K562 (cell line): ENCODE results near the gene PLA2G15. TPM values are rescaled to one million over a fixed set of nuclear protein-coding genes. Genes with fewer than 3 reads are reported as not detected.
A peak's percentile ranks its signal among the peaks of the same experiment; 100 is the strongest.

Source experiments
- ATAC-seq: fragments of 200-7000 bp; cut with Tn5 transposase; 3 replicates; pipeline ENCODE4 v1.9.1; 2020; ENCODE audit warnings: moderate library complexity
- BruUV-seq: library from RNA; stranded (reverse); fragments of 400-500 nt; replicated peaks from 2 replicates; lab custom pipeline; 2021; lab: Mats Ljungman, UMichigan
- CTCF ChIA-PET: fragments of 300-600 bp; formaldehyde crosslinking; extraction: SDS; loops from one replicate; lab custom pipeline; 2021; ENCODE audit warnings: low intra/inter-chr PET ratio; lab: Yijun Ruan, JAX
- POLR2A ChIA-PET: fragments of 300-600, 350-650 bp; sonication (Branson Sonifier 250); formaldehyde crosslinking; extraction: SDS; loops from one replicate; lab custom pipeline; 2021; ENCODE audit warnings: antibody characterized with exemption, inconsistent platforms; lab: Yijun Ruan, JAX
- DNase-seq, 4 experiments: peaks; one replicate each; pipeline versions ENCODE4 v3.0.0 to v3.0.0-alpha.2; 2011 to 2018; ENCODE audit warnings: low spot score in 3 of 4, mixed read lengths in 3 of 4; ENCODE audit errors: extremely low read depth in 1 of 4
- FAIRE-seq: peaks from 2 replicates; lab custom pipeline; 2011; peaks lifted over from hg19 to GRCh38; lab: Jason Lieb, UNC
- H2AFZ ChIP-seq: 2 replicates; pipeline ENCODE4 v1.6.0; 2011; ENCODE audit warnings: low read depth, low read length, control low read depth, inconsistent platforms
- H3K27ac ChIP-seq: fragments of 200-600 bp; 3 replicates; pipeline ENCODE4 v1.8.0; 2011; ENCODE audit warnings: low read depth, mild to moderate bottlenecking, control low read depth, inconsistent platforms, low read length, moderate library complexity, mixed read lengths; ENCODE audit errors: extremely low read depth
- H3K27me3 ChIP-seq, 2 experiments: fragments of 300-600 bp in 1 of 2; 2 replicates in 1 of 2; 3 replicates in 1 of 2; pipeline versions ENCODE4 v1.6.0 to v1.8.0; 2011; ENCODE audit warnings: inconsistent platforms in 2 of 2, low read length in 2 of 2, mild to moderate bottlenecking in 1 of 2, mixed read lengths in 1 of 2, moderate library complexity in 1 of 2; ENCODE audit not compliant: control insufficient read depth in 2 of 2, insufficient read depth in 2 of 2
- H3K36me3 ChIP-seq: fragments of 300-600 bp; 3 replicates; pipeline ENCODE4 v1.8.0; 2011; ENCODE audit warnings: mild to moderate bottlenecking, low read length, inconsistent platforms; ENCODE audit not compliant: control insufficient read depth, insufficient read depth
- H3K4me1 ChIP-seq, 2 experiments: fragments of 200-600 bp in 1 of 2; replicated peaks in 1 of 2; 2 replicates in 1 of 2; 3 replicates in 1 of 2; pipeline versions ENCODE4 v1.5.1 to v1.8.0; 2011; ENCODE audit warnings: inconsistent platforms in 2 of 2, low read length in 2 of 2, mild to moderate bottlenecking in 1 of 2, mixed read lengths in 1 of 2, moderate library complexity in 1 of 2; ENCODE audit not compliant: control insufficient read depth in 2 of 2, insufficient read depth in 2 of 2
- H3K4me2 ChIP-seq: 2 replicates; pipeline ENCODE4 v1.6.1; 2011; ENCODE audit warnings: low read length, control low read depth, inconsistent platforms, mixed read lengths; ENCODE audit not compliant: insufficient read depth
- H3K4me3 ChIP-seq: fragments of 200-600 bp; sonication (generic), shearing (Covaris generic); 2 replicates; pipeline ENCODE4 v1.5.1; 2016; ENCODE audit warnings: control low read depth, inconsistent platforms
- H3K79me2 ChIP-seq: fragments of 200-600 bp; 3 replicates; pipeline ENCODE4 v1.8.0; 2011; ENCODE audit warnings: low read length, inconsistent platforms; ENCODE audit not compliant: control insufficient read depth, insufficient read depth
- H3K9ac ChIP-seq, 2 experiments: 2 replicates each; pipeline versions ENCODE4 v1.6.0 to v1.6.1; 2011; ENCODE audit warnings: low read depth in 2 of 2, low read length in 2 of 2, control low read depth in 1 of 2, inconsistent platforms in 1 of 2, mild to moderate bottlenecking in 1 of 2, mixed read lengths in 1 of 2; ENCODE audit not compliant: insufficient read depth in 1 of 2
- H3K9me1 ChIP-seq: one replicate; pipeline ENCODE4 v1.6.0; 2011; ENCODE audit warnings: inconsistent platforms, mild to moderate bottlenecking, low read length, moderate library complexity; ENCODE audit not compliant: control insufficient read depth, insufficient read depth
- H3K9me3 ChIP-seq: replicated peaks from 2 replicates; pipeline ENCODE4 v1.5.1; 2011; ENCODE audit warnings: low read depth, low read length, inconsistent platforms; ENCODE audit not compliant: control insufficient read depth, insufficient read depth
- H4K20me1 ChIP-seq: replicated peaks from 2 replicates; pipeline ENCODE4 v1.6.1; 2011; ENCODE audit warnings: low read length, inconsistent platforms, mixed read lengths; ENCODE audit not compliant: control insufficient read depth, insufficient read depth
- ATF3 ChIP-seq, 2 experiments: fragments of 450-650 bp in 1 of 2; sonication (generic) in 1 of 2; formaldehyde crosslinking in 1 of 2; IDR thresholded peaks in 1 of 2; conservative IDR thresholded peaks in 1 of 2; 2 replicates each; pipeline versions ENCODE4 v1.6.1 to v1.8.1; 2016 to 2023; ENCODE audit warnings: mild to moderate bottlenecking in 2 of 2, moderate library complexity in 2 of 2, inconsistent platforms in 1 of 2, missing genetic modification reagents in 1 of 2
- JUND ChIP-seq, 2 experiments: IDR thresholded peaks; 2 replicates in 1 of 2; 3 replicates in 1 of 2; pipeline ENCODE4 v1.6.1; 2011; ENCODE audit warnings: borderline replicate concordance in 2 of 2, low read depth in 2 of 2, low read length in 2 of 2, improper control_type of control experiment in 1 of 2, missing biosample characterization in 1 of 2, missing genetic modification characterization in 1 of 2, missing genetic modification reagents in 1 of 2
- RAD21 ChIP-seq, 2 experiments: fragments of 250-450 bp in 1 of 2; fragments of 450-650 bp in 1 of 2; sonication (Bioruptor Pico) in 1 of 2; formaldehyde crosslinking in 1 of 2; IDR thresholded peaks in 1 of 2; conservative IDR thresholded peaks in 1 of 2; 2 replicates each; pipeline versions ENCODE4 v1.4.0 to v1.8.0; 2020 to 2022; ENCODE audit warnings: mild to moderate bottlenecking in 2 of 2, moderate library complexity in 1 of 2
- RCOR1 ChIP-seq, 2 experiments: IDR thresholded peaks; 2 replicates each; pipeline ENCODE4 v1.6.1; 2012; ENCODE audit warnings: low read depth in 2 of 2, low read length in 2 of 2, borderline replicate concordance in 1 of 2, improper control_type of control experiment in 1 of 2
- RHOXF2B ChIP-seq: fragments of 250-450 bp; sonication (Bioruptor Pico); conservative IDR thresholded peaks from 2 replicates; pipeline ENCODE4 v1.5.1; 2021
- ZNF146 ChIP-seq: IDR thresholded peaks from one replicate; pipeline ENCODE4 v1.6.1; 2018; ENCODE audit warnings: missing compliant biosample characterization; ENCODE audit not compliant: unreplicated experiment
- WGBS: fragments of 100-300 bp; shearing (Covaris generic); methylation state at CpG from one replicate; pipeline ENCODE4 v1.1.6; 2016; ENCODE audit warnings: low coverage, mixed read lengths; ENCODE audit not compliant: insufficient coverage; ENCODE audit errors: missing lambda C conversion rate; 5-methylcytosine and 5-hydroxymethylcytosine counted together
- in situ Hi-C: fragments of 300-500 bp; cut with MboI; formaldehyde crosslinking; loops from 4 replicates; pipeline ENCODE4 v1.15.0; 2018; ENCODE audit warnings: inconsistent platforms, mixed read lengths
- intact Hi-C: fragments of 100-400 bp; cut with micrococcal nuclease; formaldehyde crosslinking; loops from 2 replicates; pipeline ENCODE4 v1.14.2; 2022
- polyA plus RNA-seq, 8 experiments: library from polyadenylated mRNA; depleted of rRNA in 4 of 8; stranded (reverse) in 5 of 8; unstranded in 3 of 8; fragments of >200 nt; fragmentation: Nextera tagmentation in 2 of 8; fragmentation: Illumina TruSeq in 1 of 8; extraction: Ambion mirVana in 2 of 8; extraction: Trizol in 1 of 8; gene quantifications; 2 replicates each; pipeline versions ENCODE4 v1.2.1 to v1.2.3, GENCODE V29; 2011 to 2014; ENCODE audit warnings: inconsistent platforms in 1 of 8, missing spikeins in 1 of 8
- total RNA-seq, 7 experiments: library from RNA; depleted of rRNA in 6 of 7; stranded (reverse); fragments of >200 nt in 6 of 7; fragmentation: Illumina TruSeq in 2 of 7; extraction: Trizol in 2 of 7; gene quantifications; 2 replicates each; pipeline versions ENCODE4 v1.2.1 to v1.2.3, GENCODE V29; 2011 to 2021; ENCODE audit warnings: low replicate concordance in 1 of 7
- TF ChIP-seq, protein P1 (sequence below): fragments of 250-450 bp; sonication (Bioruptor Pico); IDR thresholded peaks from 2 replicates; pipeline ENCODE4 v1.4.0; 2020; ENCODE audit warnings: mild to moderate bottlenecking, moderate library complexity

Gene PLA2G15
- total and polyA plus RNA-seq, 9 of the 15 experiments (the other 6 are each of a cell fraction or from before 2014, with no cell fraction given), result 0.42 to 8.6 (median 4.8) TPM

DNA sequence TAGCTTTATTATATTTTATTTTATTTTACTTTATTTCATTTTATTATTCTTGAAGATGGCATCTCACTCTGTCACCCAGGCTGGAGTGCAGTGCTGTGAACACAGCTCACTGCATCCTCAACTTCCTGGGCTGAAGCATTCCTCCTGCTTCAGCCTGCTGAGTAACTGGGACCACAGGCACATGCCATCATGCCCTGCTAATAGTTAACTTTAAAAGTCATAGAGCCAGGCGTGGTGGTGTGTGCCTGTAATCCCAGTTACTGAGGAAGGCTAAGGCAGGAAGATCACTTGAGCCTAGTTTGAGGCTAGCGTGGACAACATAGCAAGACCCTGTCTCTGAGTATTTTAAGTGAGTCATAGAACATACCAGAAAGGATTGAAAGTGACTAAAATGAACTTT is 47.9 kb upstream of the PLA2G15 start:
- ChIA-PET POLR2A (interaction anchor here (1.1 to 1.4 kb wide), 2 partner anchors 9 to 44 kb away, joined by 3 to 4 read pairs; no protein-coding TSS in a partner anchor), CTCF (no interaction called here)
- in situ Hi-C loops (no loop called here), intact Hi-C loops (no loop called here)
- FAIRE-seq, result no peak
- no peaks in the 10 kb centered on the region for H3K9me1 ChIP-seq
- no peaks in the 10 kb centered on the region; the same call in 1 of the 2 replicates for H4K20me1 ChIP-seq
- peaks cover 44% of the 10 kb centered on the region for H3K36me3 ChIP-seq
- no peak overlapping the region for H3K4me3 ChIP-seq
- 100% methylated on average over 2 of the region's 2 CpGs for WGBS
- H3K9ac ChIP-seq, result no peak overlapping the region
- H3K27ac ChIP-seq, result no peak overlapping the region; the same call in 2 of the 3 replicates
- TF ChIP-seq ZNF146, result no peak
- H3K9me3 ChIP-seq, result no peaks in the 10 kb centered on the region
- no peak for DNase-seq
- no peak for ATAC-seq
- no peaks in the 10 kb centered on the region for H3K27me3 ChIP-seq
- peaks cover 0 to 3% of the 10 kb centered on the region in 2 experiments; a peak in 2 of 5 replicates for H3K4me1 ChIP-seq
- peaks cover 33% of the 10 kb centered on the region; the same call in 2 of the 3 replicates for H3K79me2 ChIP-seq
- no peak overlapping the region for H3K4me2 ChIP-seq
- H2AFZ ChIP-seq, result no peak overlapping the region
- BruUV-seq, result no TSS peak

DNA sequence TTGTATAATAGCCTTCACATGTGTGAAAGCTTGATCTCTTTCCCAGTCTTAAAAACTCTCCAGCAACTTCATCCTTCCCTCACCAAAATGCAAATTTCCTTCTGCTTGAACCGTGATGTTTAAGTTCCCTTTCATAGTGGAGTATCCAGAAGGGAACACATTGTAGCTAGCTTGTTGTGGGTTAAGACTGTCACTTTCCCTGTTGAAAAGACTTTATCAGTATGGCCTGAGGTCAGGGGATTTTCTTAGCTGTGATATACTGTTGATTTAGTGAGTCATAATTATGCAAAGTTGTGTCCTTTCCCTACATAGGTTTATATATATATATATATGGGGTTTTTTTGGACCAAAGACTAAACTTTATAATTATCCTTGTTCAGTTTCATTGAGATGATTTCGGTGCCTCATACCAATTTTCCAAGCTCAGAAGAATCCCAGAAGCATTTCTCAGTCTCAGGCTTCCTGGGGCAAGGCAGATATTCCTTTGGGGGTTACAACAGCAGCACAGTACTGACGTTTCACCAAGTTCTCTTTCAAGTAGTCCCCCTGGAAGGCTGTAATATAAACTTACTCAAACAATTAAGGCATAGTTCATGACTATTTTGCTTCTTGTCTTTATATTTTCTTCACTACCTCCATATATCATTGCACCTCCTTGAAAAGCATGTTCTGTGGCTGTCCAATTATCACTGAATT is 44.9 kb upstream of the PLA2G15 start:
- BruUV-seq, result TSS peak; percentile 12
- Histone ChIP-seq H3K9me3 (no peaks in the 10 kb centered on the region), H3K4me1 (peaks cover 0 to 3% of the 10 kb centered on the region in 2 experiments; a peak in 2 of 5 replicates), H3K27ac (no peak overlapping the region; the same call in 2 of the 3 replicates), H3K36me3 (peaks cover 20% of the 10 kb centered on the region), H3K4me3 (no peak overlapping the region), H2AFZ (no peak overlapping the region), H3K79me2 (peaks cover 24% of the 10 kb centered on the region; the same call in 2 of the 3 replicates), H3K27me3 (no peaks in the 10 kb centered on the region), H3K4me2 (no peak overlapping the region), H4K20me1 (no peaks in the 10 kb centered on the region; the same call in 1 of the 2 replicates), H3K9ac (no peak overlapping the region), H3K9me1 (no peaks in the 10 kb centered on the region)
- intact Hi-C loops (no loop called here), in situ Hi-C loops (no loop called here)
- 47% methylated on average over 3 of the region's 3 CpGs for WGBS
- ChIA-PET POLR2A (interaction anchor here (0.6 to 1.3 kb wide), 5 partner anchors 8 to 656 kb away, joined by 3 to 4 read pairs (median 3); no protein-coding TSS in a partner anchor), CTCF (no interaction called here)
- ATAC-seq (peak; percentile 65), FAIRE-seq (no peak), DNase-seq (no peak)
- TF ChIP-seq RCOR1 (IDR thresholded peaks at IDR 0.05; ENCODE audit: borderline replicate concordance in 1 of 2, low read depth in 2 of 2, low read length in 2 of 2) (0 out of 4 replicates have a peak, but pooled peaks of 1 of the 2 experiments have one; percentile 33), RHOXF2B (no peak), JUND (IDR thresholded peaks at IDR 0.05; ENCODE audit: borderline replicate concordance, low read depth, low read length) (peak; percentile 72; the same call in 1 of the 2 replicates), JUND (tag; IDR thresholded peaks at IDR 0.05; ENCODE audit: borderline replicate concordance, low read depth, low read length) (peak; percentile 76; the same call in 2 of the 3 replicates), RAD21 (CRISPR knock-in tag; conservative IDR thresholded peaks at IDR 0.05 in 1 of 2, IDR thresholded peaks at IDR 0.05 in 1 of 2) (no peak), ATF3 (IDR thresholded peaks at IDR 0.05) (peak; percentile 56), ATF3 (CRISPR knock-in tag; conservative IDR thresholded peaks at IDR 0.05) (no peak)
- TF ChIP-seq, protein P1, sequence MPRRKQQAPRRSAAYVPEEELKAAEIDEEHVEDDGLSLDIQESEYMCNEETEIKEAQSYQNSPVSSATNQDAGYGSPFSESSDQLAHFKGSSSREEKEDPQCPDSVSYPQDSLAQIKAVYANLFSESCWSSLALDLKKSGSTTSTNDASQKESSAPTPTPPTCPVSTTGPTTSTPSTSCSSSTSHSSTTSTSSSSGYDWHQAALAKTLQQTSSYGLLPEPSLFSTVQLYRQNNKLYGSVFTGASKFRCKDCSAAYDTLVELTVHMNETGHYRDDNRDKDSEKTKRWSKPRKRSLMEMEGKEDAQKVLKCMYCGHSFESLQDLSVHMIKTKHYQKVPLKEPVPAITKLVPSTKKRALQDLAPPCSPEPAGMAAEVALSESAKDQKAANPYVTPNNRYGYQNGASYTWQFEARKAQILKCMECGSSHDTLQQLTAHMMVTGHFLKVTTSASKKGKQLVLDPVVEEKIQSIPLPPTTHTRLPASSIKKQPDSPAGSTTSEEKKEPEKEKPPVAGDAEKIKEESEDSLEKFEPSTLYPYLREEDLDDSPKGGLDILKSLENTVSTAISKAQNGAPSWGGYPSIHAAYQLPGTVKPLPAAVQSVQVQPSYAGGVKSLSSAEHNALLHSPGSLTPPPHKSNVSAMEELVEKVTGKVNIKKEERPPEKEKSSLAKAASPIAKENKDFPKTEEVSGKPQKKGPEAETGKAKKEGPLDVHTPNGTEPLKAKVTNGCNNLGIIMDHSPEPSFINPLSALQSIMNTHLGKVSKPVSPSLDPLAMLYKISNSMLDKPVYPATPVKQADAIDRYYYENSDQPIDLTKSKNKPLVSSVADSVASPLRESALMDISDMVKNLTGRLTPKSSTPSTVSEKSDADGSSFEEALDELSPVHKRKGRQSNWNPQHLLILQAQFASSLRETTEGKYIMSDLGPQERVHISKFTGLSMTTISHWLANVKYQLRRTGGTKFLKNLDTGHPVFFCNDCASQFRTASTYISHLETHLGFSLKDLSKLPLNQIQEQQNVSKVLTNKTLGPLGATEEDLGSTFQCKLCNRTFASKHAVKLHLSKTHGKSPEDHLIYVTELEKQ (CRISPR knock-in tag), result no peak
